Ovary (tissue), 1 donor: Measurements from ENCODE around the gene GFM2.

ENCODE experiments used
- EP300 ChIP-seq: sonication (generic); formaldehyde crosslinking; IDR thresholded peaks from one replicate; pipeline ENCODE4 v1.6.1; 2017; ENCODE audit warnings: antibody characterized with exemption
- POLR2A ChIP-seq: fragments of 450-650 bp; IDR thresholded peaks from one replicate; pipeline ENCODE4 v1.6.1; 2017; ENCODE audit warnings: antibody characterized with exemption, mild to moderate bottlenecking, moderate library complexity

DNA sequence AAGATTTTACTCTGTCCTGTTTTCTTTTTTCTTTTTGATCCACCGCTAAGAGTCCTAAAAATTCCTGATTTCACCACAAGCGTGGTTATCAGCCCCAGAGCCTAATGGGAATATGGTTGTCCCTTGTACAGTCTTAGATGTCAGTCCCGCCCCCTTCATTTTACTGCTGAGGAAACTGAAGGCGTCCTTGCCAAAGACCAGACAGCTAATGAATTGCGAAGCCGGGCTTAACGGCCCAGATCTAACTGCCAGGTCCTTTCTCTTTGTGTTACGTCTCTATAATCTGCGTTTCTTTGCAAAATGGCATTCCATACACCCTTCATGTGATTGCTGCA is 629 bp upstream of the GFM2 start:
- TF ChIP-seq POLR2A = no peak
- TF ChIP-seq EP300 = no peak
